Loucy (cell line): ENCODE data around the gene TNNI3K.

ENCODE experiments used
- H2AFZ ChIP-seq: fragments of 200-600 bp; sonication (generic); 2 replicates; pipeline ENCODE4 v1.6.0; 2016; ENCODE audit warnings: antibody characterized with exemption, mild to moderate bottlenecking, low read length, moderate library complexity
- H3F3A ChIP-seq: fragments of 200-600 bp; 2 replicates; pipeline ENCODE4 v1.6.0; 2016; ENCODE audit warnings: antibody characterized with exemption, low read depth, mild to moderate bottlenecking
- H3K27me3 ChIP-seq: fragments of 200-600 bp; sonication (generic); 2 replicates; pipeline ENCODE4 v1.6.1; 2014; ENCODE audit warnings: low read length, mild to moderate bottlenecking; ENCODE audit not compliant: insufficient read depth, poor library complexity, severe bottlenecking
- H3K36me3 ChIP-seq: fragments of 200-600 bp; sonication (generic); 2 replicates; pipeline ENCODE4 v1.6.1; 2016; ENCODE audit warnings: low read length; ENCODE audit not compliant: insufficient read depth
- H3K4me1 ChIP-seq: fragments of 200-600 bp; sonication (generic); 2 replicates; pipeline ENCODE4 v1.5.1; 2014; ENCODE audit warnings: low read length, mild to moderate bottlenecking; ENCODE audit not compliant: insufficient read depth, poor library complexity, severe bottlenecking
- H3K4me2 ChIP-seq: fragments of 200-600 bp; sonication (generic); 2 replicates; pipeline ENCODE4 v1.6.0; 2014; ENCODE audit warnings: antibody characterized with exemption, low read length, low read depth, mild to moderate bottlenecking; ENCODE audit not compliant: poor library complexity, severe bottlenecking
- H3K4me3 ChIP-seq: fragments of 200-600 bp; sonication (generic); 2 replicates; pipeline ENCODE4 v1.5.1; 2014; ENCODE audit warnings: low read length, mild to moderate bottlenecking, mixed read lengths; ENCODE audit not compliant: poor library complexity, severe bottlenecking
- H3K79me2 ChIP-seq: fragments of 200-600 bp; sonication (generic); 2 replicates; pipeline ENCODE4 v1.6.1; 2014; ENCODE audit warnings: low read length; ENCODE audit not compliant: insufficient read depth
- H3K9ac ChIP-seq: fragments of 200-600 bp; sonication (generic); 2 replicates; pipeline ENCODE4 v1.6.0; 2014; ENCODE audit warnings: mild to moderate bottlenecking, low read depth, low read length, moderate library complexity; ENCODE audit not compliant: poor library complexity, severe bottlenecking
- H3K9me2 ChIP-seq: fragments of 200-600 bp; sonication (generic); replicated peaks from 2 replicates; pipeline ENCODE4 v1.6.1; 2016; ENCODE audit warnings: low read depth, low read length, mixed read lengths
- H3K9me3 ChIP-seq: fragments of 200-600 bp; sonication (generic); 2 replicates; pipeline ENCODE4 v1.6.1; 2014; ENCODE audit warnings: mild to moderate bottlenecking, antibody characterized with exemption, low read length, low read depth; ENCODE audit not compliant: insufficient read depth
- H4K20me1 ChIP-seq: fragments of 200-600 bp; sonication (generic); 2 replicates; pipeline ENCODE4 v1.6.0; 2014; ENCODE audit warnings: antibody characterized with exemption, low read length, mild to moderate bottlenecking; ENCODE audit not compliant: insufficient read depth, poor library complexity, severe bottlenecking
- CTCF ChIP-seq: fragments of 200-600 bp; sonication (generic); conservative IDR thresholded peaks from 2 replicates; pipeline ENCODE4 v1.5.1; 2014; ENCODE audit warnings: mild to moderate bottlenecking, antibody characterized with exemption, low read length
- EZH2phosphoT487 ChIP-seq: fragments of 200-600 bp; IDR thresholded peaks from 2 replicates; pipeline ENCODE4 v1.6.1; 2018; ENCODE audit warnings: antibody characterized with exemption, mild to moderate bottlenecking, moderate library complexity, borderline replicate concordance

Gene TNNI3K

GRCh38 chr1:74375376-74375775, 140.2 kb downstream of the TNNI3K start:
- Histone ChIP-seq H3K27me3 (no peaks in the 10 kb centered on the region), H3K4me1 (no peaks in the 10 kb centered on the region), H3F3A (no peaks in the 10 kb centered on the region), H3K9me2 (no peaks in the 10 kb centered on the region), H3K4me3 (no peak overlapping the region), H3K79me2 (no peaks in the 10 kb centered on the region), H3K36me3 (no peaks in the 10 kb centered on the region), H4K20me1 (no peaks in the 10 kb centered on the region), H2AFZ (no peak overlapping the region), H3K4me2 (no peak overlapping the region), H3K9me3 (no peaks in the 10 kb centered on the region), H3K9ac (no peak overlapping the region)
- no peak for TF ChIP-seq CTCF
- TF ChIP-seq EZH2phosphoT487: no peak

GRCh38 chr1:74380252-74380651, 145.1 kb downstream of the TNNI3K start:
- Histone ChIP-seq H3K4me2 (no peak overlapping the region), H3K9me2 (no peaks in the 10 kb centered on the region), H3K79me2 (no peaks in the 10 kb centered on the region), H3K4me3 (no peak overlapping the region), H4K20me1 (no peaks in the 10 kb centered on the region), H3K27me3 (no peaks in the 10 kb centered on the region), H3K9ac (no peak overlapping the region), H3K9me3 (no peaks in the 10 kb centered on the region), H3F3A (no peaks in the 10 kb centered on the region), H2AFZ (no peak overlapping the region), H3K4me1 (no peaks in the 10 kb centered on the region), H3K36me3 (no peaks in the 10 kb centered on the region)
- no peak for TF ChIP-seq EZH2phosphoT487
- no peak for TF ChIP-seq CTCF

DNA sequence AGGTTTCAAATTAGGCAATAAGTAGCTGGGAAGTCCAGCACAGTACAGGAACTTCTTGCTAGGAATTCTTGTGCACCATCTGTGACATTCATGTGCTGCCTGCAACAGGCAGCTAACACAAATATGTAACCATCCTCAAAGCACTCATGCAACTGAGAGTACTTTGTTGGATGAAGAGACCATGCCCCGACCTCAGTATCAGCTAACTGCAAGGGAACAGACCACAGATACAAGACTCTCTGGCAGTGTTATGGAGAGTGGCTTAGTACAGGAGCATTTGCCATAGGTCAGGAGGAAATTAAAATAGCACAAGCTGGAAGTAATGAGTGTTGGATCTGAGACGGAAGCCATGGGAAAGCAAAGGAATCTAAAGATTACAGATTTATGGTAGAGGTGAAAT, 153.7 kb downstream of the TNNI3K start:
- Histone ChIP-seq H3K4me3 (no peak overlapping the region), H3K4me1 (no peaks in the 10 kb centered on the region), H3K36me3 (no peaks in the 10 kb centered on the region), H3K79me2 (no peaks in the 10 kb centered on the region), H3K9me3 (no peaks in the 10 kb centered on the region), H3K4me2 (no peak overlapping the region), H4K20me1 (no peaks in the 10 kb centered on the region), H3K27me3 (no peaks in the 10 kb centered on the region), H3K9ac (no peak overlapping the region), H3F3A (no peaks in the 10 kb centered on the region), H2AFZ (no peak overlapping the region), H3K9me2 (no peaks in the 10 kb centered on the region)
- TF ChIP-seq EZH2phosphoT487: no peak
- no peak for TF ChIP-seq CTCF
